Uterus (tissue), 4 donors: ENCODE data around the gene KIAA1586. TPM values are rescaled to one million over a fixed set of nuclear protein-coding genes. Genes with fewer than 3 reads are reported as not detected.

Experiments
- DNase-seq, 2 donors: peaks; one replicate each; pipeline ENCODE4 v3.0.0-alpha.2; 2019 to 2020
- H3K27ac ChIP-seq, 2 donors: fragments of 200-600 bp; sonication (generic); 1 replicate in 1 of 2; 2 replicates in 1 of 2; pipeline ENCODE4 v1.5.1; 2016 to 2018
- H3K27me3 ChIP-seq, 2 donors: fragments of 200-600 bp; sonication (generic); one replicate each; pipeline ENCODE4 v1.5.1; 2018 to 2019; ENCODE audit warnings: control low read depth in 1 of 2
- H3K36me3 ChIP-seq, 2 donors: fragments of 200-600 bp; sonication (generic); one replicate each; pipeline ENCODE4 v1.5.1; 2019; ENCODE audit warnings: control low read depth in 1 of 2
- H3K4me1 ChIP-seq, 2 donors: fragments of 200-600 bp; sonication (generic); one replicate each; pipeline ENCODE4 v1.5.1; 2018 to 2019; ENCODE audit warnings: control low read depth in 1 of 2
- H3K4me3 ChIP-seq, 2 donors: fragments of 200-600 bp; sonication (generic); 1 replicate in 1 of 2; 2 replicates in 1 of 2; pipeline ENCODE4 v1.5.1; 2018 to 2019; ENCODE audit warnings: mild to moderate bottlenecking in 1 of 2
- H3K9me3 ChIP-seq, 2 donors: fragments of 200-600 bp; sonication (generic); one replicate each; pipeline ENCODE4 v1.5.1; 2019; ENCODE audit warnings: control low read depth in 1 of 2
- CTCF ChIP-seq, 4 experiments: fragments of 200-600 bp in 2 of 4; fragments of 450-650 bp in 2 of 4; sonication (generic) in 2 of 4; IDR thresholded peaks; one replicate each; pipeline ENCODE4 v1.5.1; 2016 to 2019; ENCODE audit warnings: antibody characterized with exemption in 4 of 4, mild to moderate bottlenecking in 2 of 4, moderate library complexity in 1 of 4
- POLR2A ChIP-seq, 2 donors: fragments of 450-650 bp; IDR thresholded peaks; one replicate each; pipeline ENCODE4 v1.6.1; 2016; ENCODE audit warnings: antibody characterized with exemption in 2 of 2, mild to moderate bottlenecking in 1 of 2, moderate library complexity in 1 of 2
- intact Hi-C: fragments of 100-400 bp; cut with DNase I; formaldehyde crosslinking; loops from one replicate; pipeline ENCODE4 v1.15.1; 2023; ENCODE audit warnings: low total_unique reads
- total RNA-seq, 4 donors: library from RNA; depleted of rRNA in 3 of 4; stranded (reverse); fragments of >200 nt in 3 of 4; gene quantifications; one replicate each; pipeline versions ENCODE4 v1.1.0 to v1.2.4, GENCODE V29; 2014 to 2023
- donor health status: DM: yes; HTN: yes; CAD: no.

KIAA1586 gene
- total RNA-seq, 4 donors from 2014 or later: 18.5 to 60.3 (median 28.9) TPM

- no peak for DNase-seq
- TF ChIP-seq POLR2A (IDR thresholded peaks at IDR 0.05) (no peak), CTCF (IDR thresholded peaks at IDR 0.05) (no peak)
- Histone ChIP-seq H3K9me3 (no peaks in the 10 kb centered on the region), H3K4me3 (no peak overlapping the region), H3K27me3 (no peaks in the 10 kb centered on the region), H3K36me3 (no peaks in the 10 kb centered on the region), H3K4me1 (no peaks in the 10 kb centered on the region), H3K27ac (no peak overlapping the region)
- intact Hi-C loops: no loop called here
Measured at GRCh38 chr6:57068061-57068460, 21.6 kb downstream of the KIAA1586 start.

DNA sequence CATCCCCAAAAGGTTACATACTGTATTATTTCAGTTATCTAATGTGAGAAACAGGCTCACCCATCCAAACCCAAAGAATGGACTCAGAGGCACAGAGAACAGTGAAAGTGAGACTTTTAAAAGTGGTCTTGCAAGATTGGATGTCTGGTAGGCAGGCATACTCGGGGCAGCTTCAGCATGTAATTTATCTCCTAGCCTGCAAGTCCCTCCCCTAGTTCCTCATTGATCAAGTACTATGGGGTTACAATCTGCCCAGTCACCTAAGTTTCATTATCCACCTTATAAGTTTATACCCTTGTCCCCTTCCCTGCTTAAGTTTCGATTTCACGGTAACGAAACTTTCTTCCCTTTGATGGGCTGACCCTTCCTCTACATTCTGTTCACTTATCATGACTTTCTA is 22.7 kb downstream of the KIAA1586 start:
- no peaks in the 10 kb centered on the region for H3K9me3 ChIP-seq
- no peaks in the 10 kb centered on the region for H3K4me1 ChIP-seq
- TF ChIP-seq POLR2A (IDR thresholded peaks at IDR 0.05): no peak
- TF ChIP-seq CTCF (IDR thresholded peaks at IDR 0.05): no peak
- intact Hi-C loops: no loop called here
- no peaks in the 10 kb centered on the region for H3K36me3 ChIP-seq
- H3K27ac ChIP-seq: no peak overlapping the region
- no peak overlapping the region for H3K4me3 ChIP-seq
- no peak for DNase-seq
- no peaks in the 10 kb centered on the region for H3K27me3 ChIP-seq

DNA sequence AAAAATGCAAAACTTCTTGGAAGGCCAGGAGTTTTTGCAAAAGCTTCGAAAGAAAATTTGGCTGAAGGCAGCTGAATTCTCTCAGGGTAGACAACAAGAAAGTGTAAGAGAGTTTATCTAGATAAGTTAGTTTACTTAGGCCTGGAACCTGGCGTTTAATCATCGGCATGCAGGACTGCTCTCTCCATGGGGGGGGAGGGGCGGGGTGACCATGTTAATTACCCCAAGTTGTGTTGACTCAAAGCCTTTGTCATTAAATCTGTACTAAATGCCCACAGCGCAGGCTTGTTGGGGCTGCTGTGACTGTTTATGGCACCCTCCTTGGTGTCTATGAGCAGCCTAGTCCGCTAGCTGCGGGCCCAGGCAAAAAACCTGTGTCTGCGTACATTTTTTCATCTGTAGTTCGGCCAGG is 23.4 kb downstream of the KIAA1586 start:
- no peaks in the 10 kb centered on the region for H3K36me3 ChIP-seq
- intact Hi-C loops: no loop called here
- no peak overlapping the region for H3K4me3 ChIP-seq
- no peak for DNase-seq
- H3K4me1 ChIP-seq: no peaks in the 10 kb centered on the region
- no peaks in the 10 kb centered on the region for H3K9me3 ChIP-seq
- no peaks in the 10 kb centered on the region for H3K27me3 ChIP-seq
- TF ChIP-seq POLR2A (IDR thresholded peaks at IDR 0.05): no peak
- no peak for TF ChIP-seq CTCF (IDR thresholded peaks at IDR 0.05)
- no peak overlapping the region for H3K27ac ChIP-seq

DNA sequence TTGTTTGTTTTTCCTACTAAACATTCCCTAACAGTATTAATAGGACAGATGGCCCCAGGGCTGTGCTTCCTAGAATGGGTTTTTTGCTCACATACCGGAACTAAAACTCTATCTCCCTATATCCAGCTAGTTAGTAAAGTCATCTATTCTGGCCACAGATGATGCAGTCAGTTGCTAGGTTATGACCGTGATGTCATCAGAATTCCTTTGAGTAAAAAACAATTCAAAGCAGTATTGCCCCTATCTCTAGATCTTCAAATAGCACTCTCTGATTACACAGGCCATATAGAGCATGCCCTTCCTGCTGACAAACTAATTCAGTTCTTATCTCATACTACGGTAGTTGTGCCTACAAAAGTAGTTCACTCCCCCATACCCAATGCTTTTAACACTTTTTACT is 25.6 kb downstream of the KIAA1586 start:
- no peaks in the 10 kb centered on the region for H3K27me3 ChIP-seq
- intact Hi-C loops: no loop called here
- H3K4me3 ChIP-seq: no peak overlapping the region
- H3K27ac ChIP-seq: no peak overlapping the region
- H3K9me3 ChIP-seq: no peaks in the 10 kb centered on the region
- TF ChIP-seq POLR2A (IDR thresholded peaks at IDR 0.05) (no peak), CTCF (IDR thresholded peaks at IDR 0.05) (no peak)
- no peaks in the 10 kb centered on the region for H3K4me1 ChIP-seq
- H3K36me3 ChIP-seq: no peaks in the 10 kb centered on the region
- no peak for DNase-seq

- H3K4me3 ChIP-seq: no peak overlapping the region
- no peak for TF ChIP-seq POLR2A (IDR thresholded peaks at IDR 0.05)
- no peak for TF ChIP-seq CTCF (IDR thresholded peaks at IDR 0.05)
- H3K4me1 ChIP-seq: no peaks in the 10 kb centered on the region
- no peak overlapping the region for H3K27ac ChIP-seq
- no peaks in the 10 kb centered on the region for H3K36me3 ChIP-seq
- H3K27me3 ChIP-seq: no peaks in the 10 kb centered on the region
- intact Hi-C loops: no loop called here
- H3K9me3 ChIP-seq: no peaks in the 10 kb centered on the region
- no peak for DNase-seq
Measured at GRCh38 chr6:57074383-57074782, 27.9 kb downstream of the KIAA1586 start.
